Vagina (tissue), 2 donors: ENCODE results near the gene TOB2. TPM values are rescaled to one million over a fixed set of nuclear protein-coding genes. Genes with fewer than 3 reads are reported as not detected.
A peak's percentile ranks its signal among the peaks of the same experiment; 100 is the strongest.
"Not testable (repeated sequence)": the region's sequence is repeated elsewhere in the genome, so short reads cannot be mapped to it uniquely, and the experiment has no call there.

Experiments used
- DNase-seq, 2 donors: peaks; one replicate each; pipeline ENCODE4 v3.0.0-alpha.2; 2017; ENCODE audit errors: extremely low spot score in 2 of 2
- H3K27ac ChIP-seq: fragments of 200-600 bp; sonication (generic); one replicate; pipeline ENCODE4 v1.5.1; 2019
- H3K27me3 ChIP-seq: fragments of 200-600 bp; sonication (generic); one replicate; pipeline ENCODE4 v1.5.1; 2019
- H3K36me3 ChIP-seq, 2 donors: fragments of 200-600 bp; sonication (generic); one replicate each; pipeline ENCODE4 v1.5.1; 2017 to 2019
- H3K4me1 ChIP-seq: fragments of 200-600 bp; sonication (generic); one replicate; pipeline ENCODE4 v1.5.1; 2019
- H3K4me3 ChIP-seq, 2 donors: fragments of 200-600 bp; sonication (generic); 1 replicate in 1 of 2; 2 replicates in 1 of 2; pipeline ENCODE4 v1.5.1; 2016 to 2019
- H3K9me3 ChIP-seq: fragments of 200-600 bp; sonication (generic); one replicate; pipeline ENCODE4 v1.5.1; 2019
- POLR2A ChIP-seq, 2 donors: fragments of 450-650 bp; IDR thresholded peaks; one replicate each; pipeline ENCODE4 v1.6.1; 2017; ENCODE audit warnings: antibody characterized with exemption in 2 of 2, mild to moderate bottlenecking in 2 of 2, moderate library complexity in 2 of 2
- POLR2AphosphoS5 ChIP-seq, 2 donors: sonication (generic); formaldehyde crosslinking; IDR thresholded peaks; one replicate each; pipeline ENCODE4 v1.9.0; 2017; ENCODE audit warnings: antibody characterized with exemption in 2 of 2, mild to moderate bottlenecking in 2 of 2, low read depth in 1 of 2; ENCODE audit not compliant: insufficient read depth in 1 of 2
- intact Hi-C: fragments of 100-400 bp; cut with DNase I; formaldehyde crosslinking; loops from one replicate; pipeline ENCODE4 v1.15.1; 2023
- total RNA-seq: library from RNA; depleted of rRNA; stranded (reverse); fragments of >200 nt; gene quantifications from one replicate; pipeline ENCODE4 v1.2.3, GENCODE V29; 2016
- TF ChIP-seq, protein P1 (sequence below), 3 experiments: fragments of 450-650 bp in 2 of 3; fragments of 200-600 bp in 1 of 3; sonication (generic) in 1 of 3; IDR thresholded peaks; one replicate each; pipeline ENCODE4 v1.5.1; 2017 to 2019; ENCODE audit warnings: antibody characterized with exemption in 3 of 3, mild to moderate bottlenecking in 2 of 3, moderate library complexity in 2 of 3

Gene TOB2
- total RNA-seq, 1 donor from 2014 or later: 34.9 TPM

DNA sequence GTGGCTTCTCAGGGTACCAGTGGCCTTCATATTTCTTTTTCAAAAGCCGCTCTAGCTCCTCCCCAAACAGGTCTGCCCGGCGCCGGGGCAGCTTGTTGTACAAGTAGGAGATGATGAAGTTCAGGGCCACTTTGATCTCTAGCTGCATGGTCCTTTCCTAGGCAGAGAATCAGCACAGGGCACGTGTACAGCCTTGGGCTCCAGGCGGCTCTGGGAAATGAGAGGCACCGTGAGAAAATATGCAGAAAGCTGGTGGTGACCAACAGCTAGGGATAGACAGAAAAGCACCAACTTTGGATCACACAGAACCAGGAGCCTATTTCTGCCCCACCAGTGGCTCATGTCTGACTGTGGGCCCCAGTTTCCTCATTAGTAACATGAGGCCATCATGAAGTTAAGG is 9.4 kb downstream of the TOB2 start:
- H3K4me1 ChIP-seq: peaks cover 51% of the 10 kb centered on the region
- TF ChIP-seq, protein P1, sequence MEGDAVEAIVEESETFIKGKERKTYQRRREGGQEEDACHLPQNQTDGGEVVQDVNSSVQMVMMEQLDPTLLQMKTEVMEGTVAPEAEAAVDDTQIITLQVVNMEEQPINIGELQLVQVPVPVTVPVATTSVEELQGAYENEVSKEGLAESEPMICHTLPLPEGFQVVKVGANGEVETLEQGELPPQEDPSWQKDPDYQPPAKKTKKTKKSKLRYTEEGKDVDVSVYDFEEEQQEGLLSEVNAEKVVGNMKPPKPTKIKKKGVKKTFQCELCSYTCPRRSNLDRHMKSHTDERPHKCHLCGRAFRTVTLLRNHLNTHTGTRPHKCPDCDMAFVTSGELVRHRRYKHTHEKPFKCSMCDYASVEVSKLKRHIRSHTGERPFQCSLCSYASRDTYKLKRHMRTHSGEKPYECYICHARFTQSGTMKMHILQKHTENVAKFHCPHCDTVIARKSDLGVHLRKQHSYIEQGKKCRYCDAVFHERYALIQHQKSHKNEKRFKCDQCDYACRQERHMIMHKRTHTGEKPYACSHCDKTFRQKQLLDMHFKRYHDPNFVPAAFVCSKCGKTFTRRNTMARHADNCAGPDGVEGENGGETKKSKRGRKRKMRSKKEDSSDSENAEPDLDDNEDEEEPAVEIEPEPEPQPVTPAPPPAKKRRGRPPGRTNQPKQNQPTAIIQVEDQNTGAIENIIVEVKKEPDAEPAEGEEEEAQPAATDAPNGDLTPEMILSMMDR (IDR thresholded peaks at IDR 0.05): no peak
- no peak for TF ChIP-seq POLR2A (IDR thresholded peaks at IDR 0.05)
- no peak for TF ChIP-seq POLR2AphosphoS5 (IDR thresholded peaks at IDR 0.05; ENCODE audit: insufficient read depth in 1 of 2, low read depth in 1 of 2)
- DNase-seq: no peak
- H3K9me3 ChIP-seq: no peaks in the 10 kb centered on the region
- H3K27me3 ChIP-seq: no peaks in the 10 kb centered on the region
- H3K36me3 ChIP-seq: peaks cover 0 to 35% of the 10 kb centered on the region in 2 donors
- intact Hi-C loops: no loop called here
- H3K27ac ChIP-seq: no peak overlapping the region
- H3K4me3 ChIP-seq: no peak overlapping the region

DNA sequence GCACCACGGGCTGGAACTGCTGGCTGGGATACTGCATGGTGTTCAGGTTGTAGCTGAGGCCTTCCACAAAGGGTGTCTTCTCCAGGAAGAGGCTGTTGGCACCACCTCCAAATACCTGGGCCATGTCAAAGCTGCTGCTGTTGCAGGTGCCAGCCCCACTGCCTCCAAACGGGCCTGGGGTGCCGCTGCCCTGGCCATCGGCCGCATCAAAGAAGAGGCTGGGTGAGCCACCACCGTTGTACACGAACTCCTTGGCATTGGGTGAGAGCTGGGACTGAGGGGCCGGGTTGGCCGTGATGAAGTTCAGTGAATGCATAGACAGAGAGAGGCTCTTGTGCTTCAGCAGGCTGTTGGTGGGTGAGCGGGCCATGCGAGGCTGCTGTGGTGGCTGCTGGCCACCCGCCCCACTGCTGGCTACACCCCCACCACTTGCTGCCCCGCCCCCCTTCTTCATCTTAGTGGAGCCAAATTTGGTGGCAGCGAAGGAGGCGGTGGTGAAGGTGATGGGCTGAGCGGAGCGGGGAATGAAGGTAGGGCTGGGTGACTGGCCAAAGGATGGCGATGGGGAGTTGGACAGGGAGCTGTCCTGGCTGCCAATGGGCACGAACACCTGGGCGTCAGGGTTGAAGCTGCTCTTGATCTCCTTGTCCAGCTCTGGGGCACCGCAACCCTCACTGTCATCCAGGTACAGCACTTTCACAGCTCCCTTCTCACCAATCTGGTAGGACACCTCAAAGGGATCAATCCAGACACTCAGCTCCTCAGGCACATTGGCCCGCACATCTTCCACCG is 10.1 kb downstream of the TOB2 start:
- Histone ChIP-seq H3K4me3 (no peak overlapping the region), H3K27ac (no peak overlapping the region), H3K9me3 (no peaks in the 10 kb centered on the region), H3K4me1 (peaks cover 46% of the 10 kb centered on the region), H3K27me3 (no peaks in the 10 kb centered on the region), H3K36me3 (peaks cover 0 to 35% of the 10 kb centered on the region in 2 donors)
- intact Hi-C loops: no loop called here
- TF ChIP-seq POLR2AphosphoS5 (IDR thresholded peaks at IDR 0.05; ENCODE audit: insufficient read depth in 1 of 2, low read depth in 1 of 2): peak in 1 of 2 donors; percentile 15
- no peak for TF ChIP-seq POLR2A (IDR thresholded peaks at IDR 0.05)
- TF ChIP-seq, protein P1 (IDR thresholded peaks at IDR 0.05): no peak
- no peak for DNase-seq

DNA sequence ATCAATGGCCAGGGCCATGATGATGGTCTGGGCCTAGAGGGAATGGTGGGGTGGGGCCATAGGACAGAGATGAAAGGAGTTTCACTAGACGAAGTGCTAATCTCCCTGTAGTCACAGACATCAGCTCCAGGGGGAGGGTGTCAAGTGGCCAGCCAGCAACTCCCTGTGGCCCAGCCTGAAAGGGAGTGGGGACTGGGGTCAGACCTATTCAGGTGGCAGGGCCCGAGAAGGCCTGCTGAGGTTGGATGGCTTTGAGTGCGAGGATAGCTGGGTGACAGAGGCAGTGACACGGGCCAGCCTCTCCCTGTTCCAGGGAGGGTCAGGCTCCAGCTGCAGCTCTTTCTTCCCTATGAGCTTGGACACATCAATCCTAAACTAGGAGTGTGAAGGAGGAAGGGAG is 11.0 kb downstream of the TOB2 start:
- no peak overlapping the region for H3K27ac ChIP-seq
- peaks cover 38% of the 10 kb centered on the region for H3K4me1 ChIP-seq
- no peak for DNase-seq
- H3K27me3 ChIP-seq: no peaks in the 10 kb centered on the region
- intact Hi-C loops: no loop called here
- no peaks in the 10 kb centered on the region for H3K9me3 ChIP-seq
- H3K36me3 ChIP-seq: peaks cover 0 to 40% of the 10 kb centered on the region in 2 donors
- no peak overlapping the region for H3K4me3 ChIP-seq
- TF ChIP-seq POLR2A (IDR thresholded peaks at IDR 0.05) (no peak), POLR2AphosphoS5 (IDR thresholded peaks at IDR 0.05; ENCODE audit: insufficient read depth in 1 of 2, low read depth in 1 of 2) (no peak)
- TF ChIP-seq, protein P1 (IDR thresholded peaks at IDR 0.05): no peak

DNA sequence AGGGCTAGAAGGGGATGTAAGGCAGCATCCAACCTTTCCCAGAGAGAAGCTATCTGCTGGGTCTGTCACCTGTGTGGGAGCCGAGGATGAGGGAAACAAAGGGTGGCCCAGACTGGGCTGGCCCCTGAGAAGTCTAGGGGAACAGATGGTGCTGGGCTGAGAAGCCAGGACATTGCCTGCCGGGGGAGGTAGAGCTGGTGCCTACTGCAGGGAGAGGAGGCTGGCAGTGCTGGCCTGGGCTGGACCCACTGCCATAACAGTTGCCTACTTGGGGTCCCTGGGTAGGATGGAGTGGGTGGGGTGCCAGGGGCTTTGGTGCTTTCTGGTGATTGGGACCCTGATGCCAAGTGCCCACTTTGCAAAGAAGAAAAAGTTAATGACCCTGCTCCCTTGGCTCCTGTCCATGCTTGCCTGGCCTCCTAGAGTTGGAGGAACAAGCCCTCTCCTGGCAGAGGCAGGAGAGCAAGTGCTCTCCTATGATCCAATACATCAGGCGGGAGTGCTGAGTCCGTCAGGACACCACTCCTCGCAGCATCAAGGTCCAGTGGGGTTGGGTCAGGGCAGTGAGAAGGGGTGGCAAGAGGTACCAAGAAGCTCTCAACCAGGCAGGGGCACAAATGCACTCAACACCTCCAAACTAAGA is 12.1 kb downstream of the TOB2 start:
- H3K9me3 ChIP-seq, DNase-seq, H3K4me3 ChIP-seq, H3K27me3 ChIP-seq, H3K27ac ChIP-seq, intact Hi-C loops: not testable (repeated sequence)
- peaks cover 34% of the 10 kb centered on the region for H3K4me1 ChIP-seq
- peaks cover 0 to 42% of the 10 kb centered on the region in 2 donors for H3K36me3 ChIP-seq

DNA sequence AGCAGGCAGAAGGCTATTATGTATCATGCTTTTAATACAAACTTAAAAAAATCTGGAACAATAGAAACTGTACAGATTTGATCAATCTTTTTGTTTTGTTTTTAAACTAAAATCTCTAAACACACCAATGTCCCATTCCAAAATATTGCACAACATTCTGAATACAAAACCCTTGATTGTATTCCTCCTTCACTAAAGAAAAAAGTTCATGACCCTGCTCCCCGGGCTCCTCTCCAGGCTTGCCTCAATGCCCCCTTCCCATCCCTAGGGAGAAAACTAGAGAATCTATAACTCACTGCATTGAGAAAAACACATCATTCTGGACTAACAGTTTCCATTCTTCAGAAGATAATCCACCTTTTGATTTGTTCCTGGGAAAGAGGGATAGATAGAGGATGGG is 13.1 kb downstream of the TOB2 start:
- H3K36me3 ChIP-seq: peaks cover 0 to 42% of the 10 kb centered on the region in 2 donors
- H3K4me1 ChIP-seq: peaks cover 26% of the 10 kb centered on the region
- intact Hi-C loops: not testable (repeated sequence)

DNA sequence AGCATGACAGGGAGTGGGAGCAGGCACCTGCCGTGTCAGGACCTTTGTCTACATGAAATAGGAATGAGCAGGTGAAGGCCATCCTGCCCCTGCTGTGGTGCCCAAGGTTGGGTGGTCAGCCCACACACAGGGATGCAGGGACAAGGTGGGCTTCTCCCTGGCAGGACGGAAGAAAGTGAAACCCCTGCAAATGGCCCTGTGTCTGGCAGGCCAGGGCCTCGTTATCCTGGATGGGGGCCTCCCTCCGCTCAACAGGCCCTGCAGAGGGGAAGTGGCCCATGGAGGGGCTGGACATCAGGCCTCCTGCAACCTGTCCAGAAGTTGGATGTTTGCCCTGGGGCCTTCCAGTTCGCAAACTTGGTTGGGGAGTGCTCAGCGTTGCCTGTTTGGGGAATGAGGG is 14.9 kb downstream of the TOB2 start:
- no peak overlapping the region for H3K27ac ChIP-seq
- no peak for TF ChIP-seq POLR2A (IDR thresholded peaks at IDR 0.05)
- no peak for TF ChIP-seq POLR2AphosphoS5 (IDR thresholded peaks at IDR 0.05; ENCODE audit: insufficient read depth in 1 of 2, low read depth in 1 of 2)
- TF ChIP-seq, protein P1 (IDR thresholded peaks at IDR 0.05): no peak

More for the DNA sequence above, 13.1 kb downstream of the TOB2 start:
- DNase-seq, H3K27ac ChIP-seq, H3K9me3 ChIP-seq, H3K27me3 ChIP-seq, H3K4me3 ChIP-seq: not testable (repeated sequence)

More for the DNA sequence above, 14.9 kb downstream of the TOB2 start:
- Histone ChIP-seq H3K9me3 (no peaks in the 10 kb centered on the region), H3K36me3 (peaks cover 0 to 34% of the 10 kb centered on the region in 2 donors), H3K4me1 (peaks cover 26% of the 10 kb centered on the region), H3K4me3 (no peak overlapping the region), H3K27me3 (no peaks in the 10 kb centered on the region)
- intact Hi-C loops: no loop called here
- DNase-seq: no peak
